Measurements from ENCODE around the gene SLC25A18. TPM values are rescaled to one million over a fixed set of nuclear protein-coding genes. Genes with fewer than 3 reads are reported as not detected.

SLC25A18 gene
- total RNA-seq, 6 experiments from 2014 or later: 35.1 to 105 (median 45.6) TPM

GRCh38 chr22:17578136-17578754 is 14.9 kb downstream of the SLC25A18 start:
- ATAC-seq: peak; percentile 52 to 65 (median 59)
- no peaks in the 10 kb centered on the region for H3K27me3 ChIP-seq
- H3K4me3 ChIP-seq: no peak overlapping the region
- TF ChIP-seq CTCF (IDR thresholded peaks at IDR 0.05) (no peak), POLR2A (IDR thresholded peaks at IDR 0.05) (no peak)
- H3K9me3 ChIP-seq: no peaks in the 10 kb centered on the region
- peaks cover 0 to 36% (median 11%) of the 10 kb centered on the region in 4 donors for H3K4me1 ChIP-seq
- 56% methylated on average over 9 of the region's 11 CpGs for WGBS (ENCODE audit: insufficient coverage, low coverage, low lambda C conversion rate, missing lambda C conversion rate)
- DNase-seq: peak; percentile 76 to 82 (median 80)
- H3K27ac ChIP-seq: peak overlapping the region; percentile 18 to 89 (median 38)
- intact Hi-C loops (cut with DNase I): no loop called here
- peaks cover 0 to 31% (median 11%) of the 10 kb centered on the region in 4 donors for H3K36me3 ChIP-seq

DNA sequence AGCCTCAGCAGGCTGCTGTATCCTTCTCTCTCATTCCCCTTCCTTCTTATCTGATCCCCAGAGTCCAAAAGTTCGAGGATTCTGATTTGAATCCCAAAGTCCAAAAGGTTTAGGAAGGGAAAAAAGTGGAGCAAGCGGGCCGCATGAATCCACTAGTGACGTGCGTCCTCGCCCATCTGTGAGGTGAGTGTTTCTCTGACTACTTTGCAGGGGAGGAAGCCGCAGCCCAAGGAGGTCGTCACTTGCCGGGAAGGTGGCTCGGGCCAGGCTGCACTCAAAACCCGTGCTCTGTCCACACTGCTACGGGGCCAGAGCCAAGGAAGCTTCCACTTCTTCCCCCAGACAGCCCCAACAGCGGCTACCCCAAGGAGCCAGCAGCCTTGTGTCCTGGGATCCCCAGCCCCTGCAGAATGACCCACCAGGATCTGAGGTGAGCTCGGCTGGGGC is 16.3 kb downstream of the SLC25A18 start:
- peak overlapping the region in 2 of 3 donors; percentile 62 to 89 for H3K27ac ChIP-seq

DNA sequence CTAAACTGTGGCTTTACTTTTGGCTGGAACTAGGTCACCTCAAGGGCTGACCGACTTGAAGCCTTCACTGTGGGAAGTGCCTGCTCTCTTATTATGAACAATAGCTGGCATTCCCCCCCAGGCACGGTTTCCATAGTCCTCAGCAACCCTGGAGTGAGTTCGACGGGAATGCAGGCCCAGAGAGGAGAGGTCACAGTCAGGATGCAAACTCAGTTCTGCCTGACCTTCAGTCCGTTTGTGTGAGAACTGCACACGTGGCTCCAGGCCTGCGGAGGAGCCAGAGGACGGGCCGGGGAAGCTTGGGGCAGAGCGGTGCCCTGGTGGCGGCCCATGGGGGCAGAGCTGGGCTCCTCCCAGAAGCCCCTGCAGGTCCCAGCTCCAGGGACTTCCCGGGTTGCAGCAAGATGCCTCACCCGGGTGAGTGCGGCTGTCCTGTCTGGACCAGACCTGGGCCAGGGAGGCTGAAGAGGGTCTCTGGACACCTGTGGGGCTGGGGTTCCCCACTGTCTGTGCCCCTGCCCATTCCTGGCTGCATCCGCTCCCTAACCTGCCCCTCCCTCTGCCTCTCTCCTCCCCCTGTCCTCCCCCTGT is 17.2 kb downstream of the SLC25A18 start:
- peaks cover 0 to 36% (median 9%) of the 10 kb centered on the region in 4 donors for H3K4me1 ChIP-seq
- TF ChIP-seq POLR2A (IDR thresholded peaks at IDR 0.05) (peak; percentile 26), CTCF (IDR thresholded peaks at IDR 0.05) (peak in 2 of 4 donors; percentile 22 to 23)
- no peaks in the 10 kb centered on the region for H3K27me3 ChIP-seq
- H3K4me3 ChIP-seq: no peak overlapping the region
- DNase-seq (peak; percentile 44 to 81 (median 76)), ATAC-seq (peak; percentile 58 to 84 (median 68))
- WGBS (ENCODE audit: insufficient coverage, low coverage, low lambda C conversion rate, missing lambda C conversion rate): 24% methylated on average over 5 of the region's 15 CpGs
- H3K9me3 ChIP-seq: no peaks in the 10 kb centered on the region
- peak overlapping the region in 2 of 3 donors; percentile 62 to 89 for H3K27ac ChIP-seq
- intact Hi-C loops (cut with DNase I): no loop called here
- peaks cover 0 to 40% (median 17%) of the 10 kb centered on the region in 4 donors for H3K36me3 ChIP-seq

More for the DNA sequence above, 16.3 kb downstream of the SLC25A18 start:
- peaks cover 0 to 36% (median 11%) of the 10 kb centered on the region in 4 donors for H3K4me1 ChIP-seq
- no peak overlapping the region for H3K4me3 ChIP-seq
- H3K36me3 ChIP-seq: peaks cover 0 to 34% (median 16%) of the 10 kb centered on the region in 4 donors
- intact Hi-C loops (cut with DNase I): no loop called here
- no peaks in the 10 kb centered on the region for H3K9me3 ChIP-seq
- no peaks in the 10 kb centered on the region for H3K27me3 ChIP-seq
- DNase-seq (peak in 2 of 3 donors; percentile 66 to 77), ATAC-seq (peak; percentile 9 to 66 (median 30))
- no peak for TF ChIP-seq CTCF (IDR thresholded peaks at IDR 0.05)
- TF ChIP-seq POLR2A (IDR thresholded peaks at IDR 0.05): no peak
- WGBS (ENCODE audit: insufficient coverage, low coverage, low lambda C conversion rate, missing lambda C conversion rate): 58% methylated on average over 6 of the region's 14 CpGs

GRCh38 chr22:17581056-17581455 is 17.8 kb downstream of the SLC25A18 start:
- no peaks in the 10 kb centered on the region for H3K9me3 ChIP-seq
- H3K27me3 ChIP-seq: no peaks in the 10 kb centered on the region
- peak overlapping the region in 1 of 3 donors; percentile 89 for H3K27ac ChIP-seq
- no peak for TF ChIP-seq CTCF (IDR thresholded peaks at IDR 0.05)
- TF ChIP-seq POLR2A (IDR thresholded peaks at IDR 0.05): no peak
- peaks cover 0 to 40% (median 19%) of the 10 kb centered on the region in 4 donors for H3K36me3 ChIP-seq
- intact Hi-C loops (cut with DNase I): no loop called here
- 94% methylated on average over 3 of the region's 21 CpGs for WGBS (ENCODE audit: insufficient coverage, low coverage, low lambda C conversion rate, missing lambda C conversion rate)
- no peak overlapping the region for H3K4me3 ChIP-seq
- DNase-seq (no peak), ATAC-seq (no peak)
- peaks cover 0 to 36% (median 9%) of the 10 kb centered on the region in 4 donors for H3K4me1 ChIP-seq

Data from right lobe of liver (tissue), 6 donors.